Lung (tissue), 12 donors: Measurements from ENCODE around the gene ATXN7L2. TPM values are rescaled to one million over a fixed set of nuclear protein-coding genes. Genes with fewer than 3 reads are reported as not detected.
A peak's percentile ranks its signal among the peaks of the same experiment; 100 is the strongest.

Experiments
- ATAC-seq: fragments of 200-7000 bp; cut with Tn5 transposase; one replicate; pipeline ENCODE4 v1.9.1; 2020; ENCODE audit warnings: moderate number of reproducible peaks; ENCODE audit not compliant: insufficient read depth, low FRiP score
- DNase-seq, 3 donors: peaks; one replicate each; pipeline ENCODE4 v3.0.0-alpha.2; 2013 to 2017
- H3K27ac ChIP-seq, 2 donors: one replicate each; pipeline ENCODE4 v1.5.1; 2013; ENCODE audit warnings: mild to moderate bottlenecking in 2 of 2, moderate library complexity in 2 of 2, control low read depth in 1 of 2, inconsistent platforms in 1 of 2, low read depth in 1 of 2, low read length in 1 of 2
- H3K27me3 ChIP-seq, 3 donors: one replicate each; pipeline ENCODE4 v1.5.1; 2013; ENCODE audit warnings: low read length in 2 of 3; ENCODE audit not compliant: control insufficient read depth in 3 of 3, insufficient read depth in 3 of 3
- H3K36me3 ChIP-seq, 4 donors: one replicate each; pipeline ENCODE4 v1.5.1; 2013; ENCODE audit warnings: low read length in 4 of 4, mild to moderate bottlenecking in 1 of 4, moderate library complexity in 1 of 4; ENCODE audit not compliant: control insufficient read depth in 4 of 4, insufficient read depth in 4 of 4
- H3K4me1 ChIP-seq, 5 donors: one replicate each; pipeline ENCODE4 v1.5.1; 2013; ENCODE audit warnings: low read length in 5 of 5, mild to moderate bottlenecking in 2 of 5, moderate library complexity in 1 of 5; ENCODE audit not compliant: control insufficient read depth in 5 of 5, insufficient read depth in 5 of 5
- H3K4me3 ChIP-seq: one replicate; pipeline ENCODE4 v1.5.1; 2013; ENCODE audit warnings: mild to moderate bottlenecking, control low read depth, moderate library complexity
- H3K9ac ChIP-seq, 2 donors: one replicate each; pipeline ENCODE4 v1.5.1; 2013; ENCODE audit warnings: low read length in 2 of 2, control low read depth in 1 of 2; ENCODE audit not compliant: insufficient read depth in 1 of 2
- H3K9me3 ChIP-seq, 4 donors: one replicate each; pipeline ENCODE4 v1.5.1; 2013; ENCODE audit warnings: low read length in 3 of 4, mild to moderate bottlenecking in 1 of 4, moderate library complexity in 1 of 4; ENCODE audit not compliant: control insufficient read depth in 4 of 4, insufficient read depth in 3 of 4
- WGBS, 2 donors: extraction: QIAGEN DNeasy Blood & Tissue Kit; methylation state at CpG; one replicate each; pipeline ENCODE4 v1.1.7; 2013; 5-methylcytosine and 5-hydroxymethylcytosine counted together
- polyA plus RNA-seq, 2 donors: library from polyadenylated mRNA; stranded (reverse); fragments of 200-250 nt; gene quantifications; one replicate each; pipeline ENCODE4 v1.2.1, GENCODE V29; 2013
- total RNA-seq, 2 donors: library from RNA; depleted of rRNA in 1 of 2; stranded (reverse); fragments of >200 nt in 1 of 2; gene quantifications; one replicate each; pipeline ENCODE4 v1.2.1, GENCODE V29; 2014 to 2021
- TF ChIP-seq, protein P1 (sequence below): IDR thresholded peaks from 2 replicates; pipeline ENCODE4 v1.5.1; 2012; ENCODE audit warnings: mild to moderate bottlenecking; ENCODE audit errors: control extremely low read depth, extremely low read depth
- donor health status: control.
- donor health status: control.
- donor health status: Bipolar disorder and iron deficiency.
- donor health status: healthy.
- donor health status: DM: yes; HTN: yes; CAD: no.

Gene ATXN7L2
- total and polyA plus RNA-seq, 4 donors = 2.6 to 6.0 (median 4.4) TPM

DNA sequence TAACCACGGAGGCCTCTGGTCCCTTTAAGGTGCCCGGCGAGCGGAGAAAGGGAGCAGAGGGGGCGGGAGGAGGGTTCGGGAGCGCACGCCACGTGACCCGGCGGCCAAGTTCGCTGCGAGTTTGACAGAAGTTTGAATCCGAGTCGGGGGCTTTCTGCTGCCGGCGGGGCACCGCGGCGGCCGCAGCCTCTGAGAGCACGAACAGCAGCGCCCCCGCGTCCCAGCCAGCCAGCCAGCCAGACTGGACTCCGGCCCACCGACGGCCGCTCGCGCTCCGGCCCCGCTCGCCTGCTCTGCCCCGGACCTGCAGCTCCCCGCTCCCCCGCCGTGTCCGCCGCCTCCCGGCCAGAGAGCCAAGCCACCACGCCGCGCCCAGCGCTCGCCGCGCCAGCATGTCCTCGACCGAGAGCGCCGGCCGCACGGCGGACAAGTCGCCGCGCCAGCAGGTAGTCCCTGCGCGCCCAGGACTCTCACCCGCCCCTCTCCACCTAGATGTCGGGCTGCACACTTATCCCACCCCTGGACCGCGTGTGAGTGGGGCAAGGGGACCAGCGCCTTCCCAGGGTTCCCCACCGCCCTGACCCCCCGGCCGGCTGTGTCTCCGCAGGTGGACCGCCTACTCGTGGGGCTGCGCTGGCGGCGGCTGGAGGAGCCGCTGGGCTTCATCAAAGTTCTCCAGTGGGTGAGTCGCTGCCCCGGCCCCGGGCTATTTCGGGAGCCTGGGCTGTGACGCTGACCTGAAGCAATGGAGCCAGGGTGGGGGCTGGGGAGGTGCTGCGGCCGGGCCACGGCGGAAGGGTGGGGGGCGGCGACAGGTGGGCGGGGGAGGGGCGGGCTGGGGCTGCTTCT is 17.0 kb upstream of the ATXN7L2 start, which contains the start of gene SYPL2:
Gene SYPL2 (plus strand): TSS at position 95 of the 849 bp plus-strand sequence. CDS start 298 bp downstream, at position 393.
- WGBS, 2 donors = 1 to 2% methylated on average over 63 to 88 of the region's 88 CpGs
- ATAC-seq (peak; percentile 47), DNase-seq (peak in 2 of 3 donors; percentile 25 to 36)
- H3K27ac ChIP-seq = peak within 1 kb of the TSS in 1 of 2 donors; percentile 91
- H3K36me3 ChIP-seq = no peaks in the 10 kb centered on the region
- H3K9me3 ChIP-seq = no peaks in the 10 kb centered on the region
- TF ChIP-seq, protein P1, sequence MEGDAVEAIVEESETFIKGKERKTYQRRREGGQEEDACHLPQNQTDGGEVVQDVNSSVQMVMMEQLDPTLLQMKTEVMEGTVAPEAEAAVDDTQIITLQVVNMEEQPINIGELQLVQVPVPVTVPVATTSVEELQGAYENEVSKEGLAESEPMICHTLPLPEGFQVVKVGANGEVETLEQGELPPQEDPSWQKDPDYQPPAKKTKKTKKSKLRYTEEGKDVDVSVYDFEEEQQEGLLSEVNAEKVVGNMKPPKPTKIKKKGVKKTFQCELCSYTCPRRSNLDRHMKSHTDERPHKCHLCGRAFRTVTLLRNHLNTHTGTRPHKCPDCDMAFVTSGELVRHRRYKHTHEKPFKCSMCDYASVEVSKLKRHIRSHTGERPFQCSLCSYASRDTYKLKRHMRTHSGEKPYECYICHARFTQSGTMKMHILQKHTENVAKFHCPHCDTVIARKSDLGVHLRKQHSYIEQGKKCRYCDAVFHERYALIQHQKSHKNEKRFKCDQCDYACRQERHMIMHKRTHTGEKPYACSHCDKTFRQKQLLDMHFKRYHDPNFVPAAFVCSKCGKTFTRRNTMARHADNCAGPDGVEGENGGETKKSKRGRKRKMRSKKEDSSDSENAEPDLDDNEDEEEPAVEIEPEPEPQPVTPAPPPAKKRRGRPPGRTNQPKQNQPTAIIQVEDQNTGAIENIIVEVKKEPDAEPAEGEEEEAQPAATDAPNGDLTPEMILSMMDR = no peak
- no peak within 1 kb of the TSS for H3K9ac ChIP-seq
- H3K4me3 ChIP-seq = peak within 1 kb of the TSS; percentile 52
- H3K4me1 ChIP-seq = peaks cover 0 to 5% (median 5%) of the 10 kb centered on the region in 5 donors
- peaks cover 0 to 86% (median 68%) of the 10 kb centered on the region in 3 donors for H3K27me3 ChIP-seq

DNA sequence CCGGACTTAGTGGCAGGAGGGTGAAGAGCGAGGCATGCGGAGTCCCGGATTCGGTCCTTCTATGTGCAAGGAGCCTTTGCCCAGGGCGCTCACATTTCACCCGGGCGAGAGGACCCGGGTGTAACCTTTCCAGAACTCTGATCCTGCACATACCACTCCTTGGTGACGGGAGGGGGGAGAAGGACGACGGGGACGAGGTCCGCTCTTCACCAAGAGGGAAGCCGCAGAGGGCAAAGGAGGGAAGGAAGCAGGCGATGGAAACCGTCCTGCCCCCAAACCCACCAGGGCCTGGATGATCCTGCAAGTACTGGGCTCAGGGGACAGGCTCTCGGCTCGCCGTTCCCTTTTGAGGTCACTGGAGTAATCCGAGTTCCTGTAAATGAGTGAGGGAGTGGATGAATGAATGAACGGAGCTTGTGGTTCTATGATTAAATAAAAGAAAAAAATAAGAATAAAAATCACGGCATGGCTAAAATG is 16.4 kb upstream of the ATXN7L2 start:
- no peaks in the 10 kb centered on the region for H3K9me3 ChIP-seq
- no peak for DNase-seq
- H3K4me3 ChIP-seq = no peak overlapping the region
- WGBS, 2 donors = 10 to 18% methylated on average over 22 to 23 of the region's 23 CpGs
- H3K27me3 ChIP-seq = peaks cover 0 to 91% (median 70%) of the 10 kb centered on the region in 3 donors
- H3K9ac ChIP-seq = no peak overlapping the region
- no peak for ATAC-seq
- peaks cover 0 to 5% (median 5%) of the 10 kb centered on the region in 5 donors for H3K4me1 ChIP-seq
- no peak overlapping the region for H3K27ac ChIP-seq
- TF ChIP-seq, protein P1 = no peak
- H3K36me3 ChIP-seq = no peaks in the 10 kb centered on the region

DNA sequence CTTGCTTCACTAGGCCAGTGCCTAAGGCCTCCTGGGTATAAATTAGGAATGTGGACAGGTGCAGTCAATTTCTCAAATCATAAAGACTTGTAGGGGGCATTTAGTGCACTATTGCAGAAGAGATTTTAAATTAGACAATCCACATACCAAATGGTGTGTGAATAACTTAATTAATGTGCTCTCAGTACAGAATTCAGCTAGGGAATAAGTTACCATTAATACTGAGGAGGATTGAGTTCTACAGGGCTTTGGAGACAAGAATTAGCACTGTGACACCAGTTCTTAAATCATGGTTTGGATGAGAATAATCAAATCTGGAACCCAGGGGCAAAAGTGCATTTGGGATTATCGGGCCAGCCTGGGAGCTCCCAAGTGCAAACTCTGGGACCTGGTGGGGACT is 15.6 kb upstream of the ATXN7L2 start:
- ATAC-seq (no peak), DNase-seq (no peak)
- Histone ChIP-seq H3K9ac (no peak overlapping the region), H3K4me3 (no peak overlapping the region), H3K9me3 (no peaks in the 10 kb centered on the region), H3K36me3 (no peaks in the 10 kb centered on the region), H3K4me1 (peaks cover 0 to 5% (median 5%) of the 10 kb centered on the region in 5 donors), H3K27me3 (peaks cover 0 to 86% (median 68%) of the 10 kb centered on the region in 3 donors), H3K27ac (no peak overlapping the region)
- TF ChIP-seq, protein P1 = no peak
- WGBS, 2 donors = 90 to 100% methylated on average over 1 of the region's 1 CpG
